GM21423 (cell line): ENCODE data around the gene ZMYND8.
"Not testable (repeated sequence)": the region's sequence is repeated elsewhere in the genome, so short reads cannot be mapped to it uniquely, and the experiment has no call there.

ENCODE experiments used
- ATAC-seq: cut with Tn5 transposase; IDR thresholded peaks from one replicate; pipeline ENCODE4 v1.9.1; 2021; ENCODE audit warnings: mild to moderate bottlenecking, moderate library complexity; ENCODE audit not compliant: unreplicated experiment

Gene ZMYND8

DNA sequence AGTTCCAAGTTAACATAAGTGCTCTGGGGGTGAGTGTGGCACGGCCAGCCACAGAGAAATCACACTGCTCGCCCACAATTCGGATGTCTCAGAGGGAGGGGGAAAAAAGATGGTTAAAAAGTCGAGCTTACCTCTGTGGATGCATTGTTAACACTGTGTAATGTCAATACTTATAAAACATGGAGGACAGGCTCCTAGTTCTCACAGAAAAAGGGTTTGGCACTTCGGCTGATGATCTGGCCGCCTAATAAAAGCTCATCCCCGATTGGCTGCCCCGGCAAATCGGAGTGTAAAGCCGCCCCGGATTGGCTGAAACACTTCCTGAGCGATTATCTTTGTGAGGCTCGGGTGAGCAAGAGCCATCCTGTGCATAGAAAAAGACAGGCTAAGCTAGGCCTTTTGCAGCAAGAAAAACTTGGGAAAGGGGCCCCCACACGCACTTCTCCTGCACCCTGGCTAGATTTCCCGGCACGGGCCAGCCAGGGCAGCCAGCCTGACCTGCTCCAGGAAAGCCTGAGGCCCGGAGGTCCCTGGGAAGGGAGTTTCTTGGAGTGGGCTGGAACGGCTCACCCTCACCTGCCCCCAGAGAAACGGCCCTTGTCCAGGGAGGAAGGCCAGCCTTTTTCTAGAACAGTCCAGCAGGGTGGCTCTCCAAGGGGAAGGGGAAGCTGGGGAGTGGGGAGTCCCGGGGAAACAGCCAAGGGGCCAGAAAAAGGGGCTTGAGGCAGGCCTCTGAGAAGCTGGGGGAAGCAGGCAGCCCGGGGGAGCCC is at the start of gene ZMYND8:
TSS of gene ZMYND8 (minus strand) at position 174 of the 770 bp plus-strand sequence. CDS start at position 145, 29 bp downstream.
- peak; percentile 47 for ATAC-seq

DNA sequence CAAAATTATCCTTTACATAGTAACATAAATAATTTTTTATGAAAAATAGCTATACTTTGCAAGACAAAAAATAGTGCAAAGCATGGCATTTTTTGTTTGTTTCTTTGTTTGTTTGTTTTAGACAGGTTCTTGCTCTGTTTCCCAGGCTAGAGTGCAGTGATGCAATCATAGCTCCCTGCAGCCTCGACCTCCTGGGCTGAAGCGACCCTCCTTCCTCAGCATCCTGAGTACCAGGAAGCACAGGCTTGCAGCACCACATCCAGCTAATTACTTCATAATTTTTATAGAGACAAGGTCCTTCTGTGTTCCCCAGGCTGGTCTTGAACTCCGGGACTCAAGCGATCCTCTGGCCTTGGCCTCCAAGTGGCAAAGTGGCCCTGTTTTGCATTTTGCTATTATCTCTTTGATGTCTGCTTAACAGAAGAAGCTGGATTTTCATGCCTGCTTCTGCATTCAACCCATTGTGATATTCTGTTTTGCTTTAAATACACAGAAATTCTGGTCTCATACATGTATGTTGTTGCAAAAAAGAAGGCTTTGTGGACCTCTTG is 49.4 kb upstream of the ZMYND8 start:
- ATAC-seq: no peak

DNA sequence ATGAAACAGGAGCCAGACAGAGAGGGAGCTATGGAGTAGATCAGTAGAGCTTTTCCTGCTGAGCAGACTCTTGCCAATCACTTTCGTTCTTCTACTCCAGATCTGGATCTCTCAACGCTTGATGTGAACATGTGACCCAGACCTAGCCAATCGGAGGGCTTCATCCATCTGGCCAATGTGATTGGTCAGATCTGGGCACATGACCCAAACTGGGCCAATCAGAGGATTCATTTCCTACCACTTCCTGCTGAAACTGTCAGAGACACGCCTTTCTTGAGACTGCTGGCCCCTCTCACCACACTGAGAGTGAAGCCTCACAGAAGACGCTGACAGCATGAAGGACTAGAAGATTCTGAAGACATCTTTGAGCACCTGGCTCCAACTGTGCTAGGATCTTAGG is 44.2 kb upstream of the ZMYND8 start:
- ATAC-seq: no peak

DNA sequence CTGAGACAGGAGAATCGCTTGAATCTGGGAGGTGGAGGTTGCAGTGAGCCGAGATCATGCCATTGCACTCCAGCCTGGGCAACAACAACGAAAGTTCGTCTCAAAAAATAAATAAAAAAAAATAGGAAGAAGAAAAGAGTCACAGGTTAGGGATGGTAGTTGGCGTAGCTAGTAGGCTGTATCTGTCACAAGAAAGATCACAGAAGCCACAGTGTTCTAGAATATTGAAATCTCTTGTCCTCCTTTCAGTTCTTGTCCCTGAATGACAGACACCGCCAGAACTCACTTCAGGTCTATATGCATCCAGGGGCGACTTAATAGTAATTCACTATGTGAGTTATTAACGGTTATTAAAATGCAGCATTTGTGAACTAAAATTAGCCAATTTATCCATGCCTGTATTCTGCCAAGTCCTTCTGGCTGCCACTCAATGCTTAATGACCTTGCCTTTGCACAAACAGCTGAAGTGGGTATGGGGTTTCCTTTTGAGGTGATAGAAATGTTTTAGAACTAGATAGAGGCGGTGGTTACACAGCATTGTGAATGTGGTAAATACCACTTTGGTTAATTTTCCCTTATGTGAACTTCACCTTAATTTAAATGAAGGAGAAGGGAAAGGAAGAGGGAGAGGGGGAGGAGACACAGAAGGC is 41.3 kb upstream of the ZMYND8 start:
- ATAC-seq: no peak

DNA sequence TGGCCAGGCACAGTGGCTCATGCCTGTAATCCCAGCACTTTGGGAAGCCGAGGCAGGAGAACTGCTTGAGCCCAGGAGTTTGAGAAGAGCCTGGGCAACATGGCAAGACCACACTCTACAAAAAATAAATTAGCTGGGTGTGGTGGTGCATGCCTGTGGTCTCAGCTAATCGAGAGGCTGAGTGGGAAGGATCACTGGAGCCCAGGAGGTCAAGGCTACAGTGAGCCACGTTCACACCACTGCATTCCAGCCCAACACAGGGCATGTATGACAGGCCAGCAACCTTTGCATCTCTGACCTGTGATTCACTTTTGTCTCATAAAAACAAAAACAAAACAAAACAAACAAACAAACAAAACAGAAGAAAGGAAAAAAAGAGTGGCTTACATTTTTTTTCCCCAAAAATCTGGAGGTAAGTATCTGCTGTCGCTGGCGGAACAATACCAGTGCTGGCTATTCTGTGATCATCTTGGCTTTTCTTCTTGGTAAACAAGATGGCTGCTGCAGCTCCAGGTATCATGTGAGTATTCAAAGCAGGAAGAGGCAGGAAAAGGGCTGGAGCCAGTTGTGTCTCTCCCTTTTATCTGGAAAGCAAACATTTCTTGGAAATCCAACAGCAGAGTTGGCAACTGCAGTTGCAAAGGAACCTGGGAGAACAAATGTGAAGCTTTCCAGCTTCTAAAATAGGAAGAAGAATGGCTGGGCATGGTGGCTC is 40.4 kb upstream of the ZMYND8 start:
- ATAC-seq: no peak

DNA sequence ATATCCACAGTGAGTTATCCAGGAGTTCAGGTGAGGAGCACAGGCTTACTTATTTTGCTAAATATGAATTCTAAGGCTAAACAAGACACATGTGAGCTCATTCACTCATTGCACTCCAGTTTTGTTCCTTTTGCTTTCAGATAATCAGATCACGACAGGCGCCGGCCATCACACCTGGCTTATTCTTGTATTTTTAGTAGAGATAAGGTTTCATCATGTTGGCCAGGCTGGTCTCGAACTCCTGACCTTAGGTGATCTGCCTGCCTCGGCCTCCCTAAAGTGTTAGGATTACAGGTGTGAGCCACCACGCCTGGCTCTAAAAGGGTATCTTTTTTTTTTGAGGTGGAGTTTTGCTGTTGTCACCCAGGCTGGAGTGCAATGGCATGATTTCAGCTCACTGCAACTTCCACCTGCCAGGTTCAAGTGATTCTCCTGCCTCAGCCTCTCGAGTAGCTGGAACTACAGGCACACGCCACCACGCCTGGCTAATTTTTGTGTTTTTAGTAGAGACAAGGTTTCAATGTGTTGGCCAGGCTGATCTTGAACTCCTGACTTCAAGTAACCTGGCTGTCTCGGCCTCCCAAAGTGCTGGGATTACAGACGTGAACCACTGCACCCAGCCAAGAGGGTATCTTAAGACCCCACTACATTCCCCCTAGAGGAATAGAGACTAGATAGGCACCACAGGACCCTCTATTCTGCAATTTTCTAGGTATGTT is 37.5 kb upstream of the ZMYND8 start:
- not testable (repeated sequence) for ATAC-seq

DNA sequence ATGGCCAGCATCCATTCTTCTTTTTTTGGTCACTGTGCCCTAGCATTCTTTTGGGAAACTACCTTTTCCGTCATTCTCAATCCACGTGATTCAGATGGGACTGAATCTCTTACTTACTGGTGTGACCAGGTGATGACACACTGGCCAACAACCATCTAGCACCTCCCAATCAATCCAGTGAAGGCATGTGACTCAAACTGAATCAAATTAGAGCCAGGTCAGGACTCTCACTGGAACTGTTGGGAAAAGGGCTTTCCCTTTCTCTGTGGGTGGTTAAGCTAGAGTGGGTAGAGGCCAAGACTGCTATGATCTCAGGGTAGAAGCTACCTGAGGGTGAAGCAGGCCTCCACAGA is 36.2 kb upstream of the ZMYND8 start:
- ATAC-seq: no peak

DNA sequence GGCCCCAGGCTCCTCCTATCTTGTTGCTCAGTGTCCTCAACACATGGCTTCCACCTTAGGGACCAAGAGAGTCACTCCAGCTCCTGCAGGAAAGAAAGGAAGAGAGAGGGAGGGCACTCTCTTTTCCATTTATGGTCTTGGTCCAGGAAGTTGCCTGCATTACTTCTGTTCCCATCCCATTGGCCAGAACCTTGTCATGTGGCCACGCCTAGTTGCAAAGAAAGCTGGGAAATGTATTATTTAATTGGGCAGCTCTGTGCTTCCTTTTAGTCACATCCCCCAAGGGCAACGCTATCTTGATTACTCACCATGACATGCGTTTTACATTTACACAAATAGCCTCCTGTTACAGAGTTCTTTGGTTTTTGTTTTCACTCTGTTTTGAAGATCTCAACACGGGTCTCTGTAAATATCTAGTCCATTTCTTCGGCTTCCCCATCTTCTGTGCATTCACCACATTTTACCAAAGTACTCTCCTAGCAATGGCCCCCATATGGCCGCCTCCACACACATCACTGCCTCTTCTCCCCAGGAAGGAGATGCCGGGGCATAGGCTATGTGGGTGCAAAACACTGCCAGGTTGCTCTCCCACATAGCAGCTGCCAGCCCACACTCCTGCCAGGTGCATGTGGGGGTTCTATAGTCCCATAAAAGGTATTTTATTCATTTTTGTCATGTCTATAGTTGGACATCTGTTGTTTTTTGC is 35.7 kb upstream of the ZMYND8 start:
- ATAC-seq: no peak

DNA sequence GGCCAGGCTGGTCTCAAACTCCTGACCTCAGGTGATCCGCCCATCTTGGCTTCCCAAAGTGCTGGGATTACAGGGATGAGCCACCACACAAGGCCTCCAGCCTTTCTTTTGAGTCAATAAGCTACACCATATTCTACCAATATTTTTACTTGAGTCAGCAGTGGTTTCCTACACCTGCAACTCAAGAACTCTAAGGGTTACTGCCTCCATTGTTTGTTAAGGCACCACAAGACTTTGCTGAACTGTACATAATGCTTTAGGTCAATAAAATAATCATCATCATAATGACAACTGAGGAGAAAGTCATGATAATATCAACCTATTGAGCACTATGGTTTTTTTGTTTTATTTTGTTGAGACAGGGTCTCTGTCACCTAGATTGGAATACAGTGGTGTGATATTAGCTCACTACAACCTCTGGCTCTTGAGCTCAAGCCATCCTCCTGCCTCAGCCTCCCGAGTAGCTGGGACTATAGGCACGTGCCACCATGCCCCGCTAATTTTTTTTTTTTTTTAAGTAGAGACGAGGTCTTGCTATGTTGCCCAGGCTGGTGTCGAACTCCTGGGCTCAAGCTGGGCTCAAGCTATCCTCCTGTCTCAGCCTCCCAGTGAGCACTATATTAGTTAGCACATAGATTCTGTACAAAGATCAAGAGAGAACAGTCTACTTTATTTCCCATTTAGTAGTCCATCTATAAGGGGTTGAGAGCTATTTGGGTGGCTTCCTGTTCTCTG is 34.9 kb upstream of the ZMYND8 start:
- ATAC-seq: no peak

DNA sequence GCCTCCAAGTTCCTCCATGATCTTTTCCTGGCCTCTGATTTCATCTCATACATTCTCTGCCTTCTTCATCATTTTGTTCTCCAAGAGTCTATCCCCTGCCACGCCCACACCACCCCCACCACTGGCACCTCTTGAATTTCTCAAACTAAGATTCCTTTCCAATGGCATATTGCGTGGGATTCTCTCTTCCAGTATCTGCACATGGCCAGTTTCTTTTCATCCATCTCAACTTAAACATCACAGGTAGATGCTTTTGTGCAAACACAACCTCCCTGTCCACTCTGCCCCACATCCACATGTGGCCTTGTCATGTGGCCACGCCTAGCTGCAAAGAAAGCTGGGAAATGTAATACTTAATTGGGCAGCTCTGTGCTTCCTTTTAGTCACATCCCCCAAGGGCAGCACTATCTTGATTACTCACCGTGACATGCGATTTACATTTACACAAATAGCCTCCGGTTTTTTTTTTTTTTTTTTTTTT is 33.4 kb upstream of the ZMYND8 start:
- ATAC-seq: no peak

DNA sequence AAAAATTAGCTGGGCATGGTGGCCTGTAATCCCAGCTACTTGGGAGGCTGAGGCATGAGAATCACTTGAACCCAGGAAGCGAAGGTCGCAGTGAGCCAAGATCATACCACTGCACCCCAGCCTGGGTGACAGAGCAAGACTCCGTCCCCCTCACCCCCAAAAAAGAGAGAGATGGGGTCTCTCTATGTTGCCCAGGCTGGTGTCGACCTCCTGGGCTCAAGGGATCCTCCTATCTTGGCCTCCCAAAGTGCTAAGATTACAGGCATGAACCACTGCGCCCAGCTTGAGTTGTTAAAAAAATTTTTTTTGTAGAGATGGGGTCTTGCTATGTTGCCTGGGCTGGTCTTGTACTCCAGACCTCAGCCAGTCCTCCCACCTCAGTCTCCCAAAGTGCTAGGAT is 29.5 kb upstream of the ZMYND8 start:
- ATAC-seq: not testable (repeated sequence)

DNA sequence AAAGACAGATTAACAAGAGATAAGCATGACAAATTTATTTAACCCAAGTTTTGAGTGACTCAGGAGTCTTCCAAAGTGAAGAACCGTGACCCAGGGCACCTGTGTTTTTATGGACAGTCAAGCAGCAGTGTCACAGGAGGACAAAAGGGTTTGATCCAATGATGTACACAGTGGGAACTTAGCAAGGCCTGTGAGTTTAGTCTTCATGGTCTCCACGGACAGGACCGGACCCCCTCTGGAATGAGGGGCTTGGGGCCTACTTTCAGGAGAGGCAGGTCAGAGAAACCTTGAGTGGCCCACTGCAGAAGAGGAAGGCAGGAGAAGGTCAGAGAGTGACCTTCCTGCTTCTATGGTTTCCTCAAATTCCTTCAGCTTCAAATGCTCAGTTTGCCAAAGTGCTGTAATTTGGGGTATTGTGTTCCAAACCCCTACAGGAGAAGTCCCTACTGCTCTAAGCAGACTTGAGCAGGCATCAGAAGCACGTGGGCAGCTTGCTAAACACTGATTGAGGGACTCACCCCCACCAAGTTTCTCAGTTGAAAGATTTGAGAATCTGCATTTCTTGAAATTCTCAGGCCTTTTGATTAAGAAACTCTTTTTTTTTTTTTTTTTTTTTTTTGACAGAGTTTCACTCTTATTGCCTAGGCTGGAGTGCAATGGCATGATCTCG is 26.4 kb upstream of the ZMYND8 start:
- no peak for ATAC-seq

DNA sequence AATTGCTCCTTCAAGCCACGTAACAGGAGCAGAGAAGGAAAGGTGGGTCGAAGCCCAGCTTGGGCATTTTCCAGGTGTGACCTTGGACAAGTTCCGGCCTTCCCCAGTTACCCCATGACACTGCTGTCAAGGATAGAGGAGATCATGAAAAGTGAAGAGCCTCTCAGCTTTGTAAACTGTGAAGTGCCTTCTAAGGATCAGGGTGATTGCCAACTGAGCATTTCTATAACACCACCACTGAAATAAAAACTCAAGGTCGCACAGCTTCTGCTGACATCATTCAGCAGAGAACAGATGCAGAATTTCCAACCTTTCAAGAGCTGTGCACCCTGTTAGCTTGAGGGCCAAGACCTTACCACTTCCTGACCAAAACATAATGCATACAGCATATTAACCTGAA is 24.0 kb upstream of the ZMYND8 start:
- no peak for ATAC-seq

DNA sequence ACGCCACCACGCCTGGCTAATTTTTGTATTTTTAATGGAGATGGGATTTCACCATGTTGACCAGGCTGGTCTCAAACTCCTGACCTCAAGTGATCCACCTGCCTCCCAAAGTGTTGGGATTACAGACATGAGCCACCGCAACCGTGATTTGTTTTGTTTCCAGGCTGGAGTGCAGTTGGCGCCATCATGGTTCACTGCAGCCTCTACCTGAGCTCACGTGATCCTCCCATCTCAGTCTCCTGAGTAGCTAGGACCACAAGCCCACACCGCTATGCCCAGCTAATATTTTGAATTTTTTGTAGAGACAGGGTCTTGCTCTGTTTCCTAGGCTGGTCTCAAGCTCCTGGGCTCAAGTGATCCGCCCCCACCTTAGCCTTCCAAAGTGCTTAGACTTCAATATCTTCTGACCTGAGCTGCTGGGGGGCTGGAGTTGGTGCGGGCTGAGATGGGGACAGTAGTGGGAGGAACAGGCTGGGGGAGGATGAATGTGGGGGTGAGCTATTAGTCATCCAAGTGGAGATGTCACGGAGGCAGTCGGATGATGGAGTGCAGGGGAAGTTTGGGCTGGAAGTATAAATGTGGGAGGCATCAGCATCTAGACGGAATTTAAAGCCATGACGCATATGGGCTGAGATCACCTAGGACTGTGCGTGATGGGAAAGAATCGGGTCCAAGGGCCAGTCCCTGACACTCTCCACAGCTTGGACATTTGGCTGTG is 23.1 kb upstream of the ZMYND8 start:
- ATAC-seq: no peak

DNA sequence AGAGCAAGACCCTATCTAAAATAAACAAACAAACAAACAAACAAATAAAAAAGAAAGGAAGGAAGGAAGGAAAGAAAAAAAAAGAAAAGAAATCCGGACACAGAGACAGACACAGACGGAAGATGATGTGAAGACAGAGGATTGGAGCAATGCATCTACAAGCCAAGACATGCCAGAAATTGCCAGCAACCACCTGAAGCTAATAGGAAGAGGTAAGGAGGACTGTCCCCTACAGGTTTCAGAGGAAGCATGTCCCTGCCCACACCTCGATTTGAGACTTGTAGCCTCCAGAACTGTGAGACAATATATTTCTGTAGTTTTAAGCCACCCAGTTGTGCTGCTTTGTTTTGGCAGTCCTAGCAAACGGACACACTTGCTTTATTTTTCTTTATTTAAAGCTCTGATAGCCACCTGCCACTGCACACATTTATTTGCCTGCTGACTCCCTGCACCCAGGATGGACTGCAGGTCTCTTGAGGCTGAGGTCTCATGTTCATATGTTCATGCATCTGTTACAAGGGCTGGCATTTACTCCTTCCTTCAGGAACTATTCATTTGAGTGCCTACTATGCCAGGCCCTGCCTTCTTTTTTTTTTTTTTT is 20.7 kb upstream of the ZMYND8 start:
- no peak for ATAC-seq

DNA sequence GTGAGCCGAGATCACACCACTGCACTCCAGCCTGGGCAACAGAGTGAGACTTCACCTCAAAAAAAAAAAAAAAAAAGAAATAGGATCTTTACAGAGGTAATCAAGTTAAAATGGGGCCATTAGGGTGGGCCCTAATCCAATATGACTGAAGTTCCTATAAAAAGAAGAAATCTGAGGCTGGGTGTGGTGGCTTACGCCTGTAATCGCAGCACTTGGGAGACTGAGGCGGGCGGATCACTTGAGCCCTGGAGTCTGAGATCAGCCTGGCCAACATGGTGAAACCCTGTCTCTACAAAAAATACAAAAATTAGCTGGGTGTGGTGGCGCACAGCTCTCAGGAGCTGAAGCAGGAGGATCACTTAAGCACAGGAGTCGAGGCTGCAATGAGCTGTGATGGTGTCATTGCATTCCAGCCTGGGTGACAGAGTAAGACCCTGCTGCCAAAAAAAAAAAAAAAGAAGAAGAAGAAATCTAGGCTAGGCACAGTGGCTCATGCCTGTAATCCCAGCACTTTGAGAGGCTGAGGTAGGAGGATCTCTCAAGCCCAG is 19.7 kb upstream of the ZMYND8 start:
- ATAC-seq: not testable (repeated sequence)

DNA sequence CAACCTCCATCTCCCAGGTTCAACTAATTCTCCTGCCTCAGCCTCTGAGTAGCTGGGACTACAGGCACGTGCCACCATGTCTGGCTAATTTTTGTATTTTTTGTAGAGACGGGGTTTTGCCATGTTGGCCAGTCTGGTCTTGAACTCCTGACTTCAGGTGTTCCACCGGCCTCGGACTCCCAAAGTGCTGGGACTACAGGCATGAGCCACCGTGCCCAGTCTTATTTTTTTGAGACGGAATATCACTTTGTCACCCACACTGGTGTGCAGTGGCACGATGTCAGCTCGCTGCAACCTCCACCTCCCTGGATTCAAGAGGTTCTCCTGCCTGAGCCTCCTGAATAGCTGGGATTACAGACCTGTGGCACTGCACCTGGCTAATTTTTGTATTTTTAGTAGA is 17.6 kb upstream of the ZMYND8 start:
- not testable (repeated sequence) for ATAC-seq
